Fibroblast of skin of right biceps (primary cell): ENCODE results near the gene CSRNP2.
"Not testable (repeated sequence)": the region's sequence is repeated elsewhere in the genome, so short reads cannot be mapped to it uniquely, and the experiment has no call there.

Experiments used
- DNase-seq: peaks from one replicate; pipeline ENCODE4 v3.0.0-alpha.2; 2013

Gene CSRNP2

GRCh38 chr12:51083126-51083833, at the start of gene CSRNP2:
TSS of gene CSRNP2 (minus strand) at chr12:51083596. CDS start at chr12:51076561, 7,035 bp downstream.
- DNase-seq = peak; percentile 96

DNA sequence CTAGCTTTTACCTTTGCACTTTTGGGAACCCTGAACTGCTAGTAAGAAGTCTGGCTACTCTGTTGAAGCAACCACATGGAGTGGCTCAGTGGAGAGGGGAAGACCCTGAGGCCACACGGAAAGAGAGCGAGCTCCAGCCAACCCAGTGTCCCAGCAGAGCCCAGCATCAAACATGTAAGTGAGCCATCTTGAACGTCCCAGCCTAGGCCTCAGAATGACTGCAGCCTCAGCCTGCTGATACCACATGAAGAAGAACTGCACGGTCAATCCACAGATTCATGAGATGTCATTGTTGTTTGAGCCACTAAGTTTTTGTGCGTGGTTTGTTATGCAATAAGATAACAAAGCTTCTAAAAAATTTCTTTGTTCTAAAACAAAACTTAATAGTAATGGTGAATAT, 49.3 kb upstream of the CSRNP2 start:
- DNase-seq = no peak

DNA sequence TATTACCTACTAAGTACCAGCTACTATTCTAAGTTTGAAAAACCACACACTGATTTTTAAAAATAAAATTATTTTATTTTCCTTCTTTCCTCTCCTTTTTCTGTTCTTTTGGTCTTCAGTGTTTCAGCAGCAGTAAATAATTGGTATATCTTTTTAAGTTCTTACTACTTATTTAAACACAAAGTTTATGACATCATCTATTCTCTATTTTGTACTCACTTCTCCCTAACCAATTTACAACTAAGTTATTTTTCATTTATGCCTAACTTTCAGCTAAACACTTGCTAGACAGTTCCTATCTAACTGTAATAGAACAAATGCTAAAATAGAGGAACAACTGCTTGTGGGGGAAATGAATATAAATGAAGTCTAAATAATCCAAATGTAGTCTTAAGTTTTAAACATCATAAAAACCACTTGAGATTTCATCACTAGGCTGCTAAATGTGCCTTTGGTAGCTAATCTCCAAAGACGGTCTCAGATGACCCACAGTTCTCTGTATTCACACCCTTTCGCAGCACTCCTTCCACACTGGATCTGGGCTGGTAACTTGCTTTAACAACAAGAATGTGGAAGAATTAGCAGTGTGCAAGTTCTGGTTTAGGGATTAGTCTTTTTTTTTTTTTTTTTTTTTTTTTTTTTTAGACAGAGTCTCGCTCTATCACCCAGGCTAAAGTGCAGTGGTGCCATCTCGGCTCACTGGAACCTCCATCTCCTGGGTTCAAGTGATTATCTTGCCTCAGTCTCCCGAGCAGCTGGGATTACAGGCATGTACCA, 48.5 kb upstream of the CSRNP2 start:
- DNase-seq = no peak

- no peak for DNase-seq
Measured at GRCh38 chr12:51128919-51129318, 45.5 kb upstream of the CSRNP2 start.

DNA sequence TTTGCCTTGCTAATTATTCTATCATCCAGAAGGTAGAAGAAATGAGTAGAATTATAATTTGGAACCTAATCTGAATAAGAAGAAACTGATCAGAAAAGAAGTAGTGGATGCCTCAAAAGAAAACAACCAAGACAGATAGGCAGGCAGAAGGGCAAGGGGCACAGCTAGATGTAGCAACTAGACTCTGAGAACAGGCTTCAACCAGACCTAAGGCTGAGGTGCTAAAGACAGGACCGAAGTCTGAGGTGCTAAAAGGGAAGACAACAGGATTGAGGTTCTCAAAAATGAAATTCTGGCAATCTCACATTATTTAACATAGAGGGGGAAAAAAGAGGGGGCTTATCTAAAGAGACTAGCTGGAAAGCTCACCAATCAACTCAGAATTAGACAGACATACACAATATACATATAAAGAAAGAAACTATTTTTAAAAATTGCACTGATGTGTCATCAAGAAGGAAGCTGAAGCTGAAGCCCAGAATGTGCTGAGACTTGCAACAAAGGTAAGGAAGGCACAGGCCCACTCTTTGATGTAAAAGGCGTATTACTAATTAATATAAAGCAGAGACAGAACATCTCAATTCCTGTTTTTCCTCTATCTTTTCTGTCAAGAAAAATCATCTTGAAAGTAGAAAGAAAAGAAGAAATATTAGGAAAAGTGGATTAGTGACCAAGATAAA, 43.8 kb upstream of the CSRNP2 start:
- DNase-seq = peak; percentile 26

GRCh38 chr12:51126297-51126696, 42.9 kb upstream of the CSRNP2 start:
- DNase-seq = no peak

DNA sequence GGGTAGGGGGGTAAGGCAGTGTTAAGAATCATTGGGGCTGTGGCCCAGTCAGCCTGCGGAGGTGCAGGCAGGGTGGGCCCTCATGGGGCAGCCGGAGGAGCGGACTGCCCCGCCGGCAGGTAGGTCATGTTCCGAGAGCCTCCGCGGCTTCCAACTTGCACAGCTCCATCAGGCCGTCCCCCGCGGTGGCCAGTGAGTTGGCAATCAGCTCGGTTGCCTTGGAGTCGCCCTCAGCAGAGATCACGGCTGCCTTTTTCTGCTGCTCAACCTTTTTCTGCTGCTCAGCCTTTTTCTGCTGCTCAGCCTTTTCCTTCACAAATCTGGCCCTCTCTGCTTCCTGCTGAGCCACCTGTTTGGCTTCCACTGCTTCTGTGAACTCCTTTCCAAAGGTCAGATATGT, 41.1 kb upstream of the CSRNP2 start:
- DNase-seq = no peak

DNA sequence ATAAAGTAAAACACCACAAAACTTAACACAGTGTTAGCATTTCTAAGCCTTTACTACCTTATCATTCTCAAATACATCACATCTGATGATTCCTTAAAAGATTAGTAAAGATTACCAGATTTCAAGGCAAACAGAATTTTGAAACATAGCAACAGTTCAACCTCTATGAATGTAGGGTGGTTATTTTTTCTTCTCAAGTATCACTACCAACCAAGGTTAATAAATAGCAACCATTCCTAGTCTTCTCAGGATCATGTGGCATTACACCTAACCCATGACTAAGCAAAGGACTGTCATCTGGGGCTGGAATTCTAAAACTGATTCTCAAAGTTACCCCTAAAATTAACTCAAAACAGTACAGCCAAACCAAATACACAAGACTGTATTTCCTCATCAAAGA, 39.4 kb upstream of the CSRNP2 start:
- DNase-seq = no peak

- peak; percentile 83 for DNase-seq
Measured at GRCh38 chr12:51118706-51119105, 35.3 kb upstream of the CSRNP2 start.

- DNase-seq = no peak
Measured at GRCh38 chr12:51115533-51115932, 32.1 kb upstream of the CSRNP2 start.

- no peak for DNase-seq
Measured at GRCh38 chr12:51108136-51108535, 24.7 kb upstream of the CSRNP2 start.

DNA sequence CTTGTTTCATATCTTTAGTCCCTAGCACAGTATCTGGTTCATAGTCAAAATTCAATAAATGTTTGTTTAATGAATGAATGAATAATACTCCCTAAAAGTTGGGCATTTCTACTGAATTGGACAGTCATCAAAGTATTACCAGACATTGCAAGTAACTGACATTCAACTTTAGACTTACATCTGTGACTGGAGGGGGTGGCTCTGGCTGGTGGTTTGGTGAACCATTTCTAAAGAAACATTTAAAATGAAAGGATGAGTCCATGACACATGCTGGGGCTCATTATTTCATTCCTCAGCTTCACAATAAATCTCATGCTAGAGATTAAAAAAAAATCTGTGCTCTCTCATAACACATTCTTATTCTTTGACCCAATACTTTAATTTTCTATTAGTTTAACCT, 20.6 kb upstream of the CSRNP2 start:
- DNase-seq = no peak

DNA sequence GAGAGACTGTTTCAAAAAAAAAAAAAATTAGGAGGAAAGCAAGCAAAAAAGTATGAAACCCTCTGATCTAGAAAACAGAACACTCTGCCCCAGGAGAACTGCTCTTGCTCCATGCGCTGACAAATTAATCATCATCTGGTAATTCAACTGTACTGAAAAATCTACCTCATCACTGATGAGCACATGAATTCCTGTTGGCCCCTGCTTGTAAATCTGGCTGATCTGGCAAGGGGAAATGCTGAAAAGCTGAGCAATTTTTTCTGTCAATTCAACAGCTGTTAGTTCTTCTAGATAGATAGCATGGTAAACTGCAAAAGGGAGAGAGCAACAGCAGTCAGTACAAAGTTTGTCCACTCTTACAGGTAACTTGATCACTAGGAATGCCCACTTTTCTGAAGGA, 15.2 kb upstream of the CSRNP2 start:
- DNase-seq = no peak

DNA sequence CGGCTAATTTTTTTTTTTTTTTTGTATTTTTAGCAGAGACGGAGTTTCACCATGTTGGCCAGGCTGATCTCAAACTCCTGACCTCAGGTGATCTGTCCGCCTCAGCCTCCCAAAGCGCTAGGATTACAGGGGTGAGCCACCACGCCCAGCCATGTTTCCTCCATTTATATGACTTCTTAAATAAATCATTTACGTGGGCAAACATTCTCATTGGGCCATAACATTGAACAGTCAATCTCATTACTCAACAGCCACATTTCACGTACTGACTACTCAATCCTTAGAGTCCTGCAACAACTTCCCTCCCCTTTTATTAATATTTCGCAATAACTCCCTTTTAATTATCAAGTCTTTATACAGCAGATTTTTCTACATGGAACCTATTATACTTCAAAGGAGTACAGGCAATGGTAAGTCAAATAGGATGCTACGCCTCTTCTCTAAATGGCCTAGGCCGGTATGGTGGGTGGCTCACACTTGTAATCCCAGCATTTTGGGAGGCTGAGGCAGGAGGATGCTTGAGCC, 7.4 kb upstream of the CSRNP2 start:
- no peak for DNase-seq

- no peak for DNase-seq
Measured at GRCh38 chr12:51087818-51088217, 4.4 kb upstream of the CSRNP2 start.

DNA sequence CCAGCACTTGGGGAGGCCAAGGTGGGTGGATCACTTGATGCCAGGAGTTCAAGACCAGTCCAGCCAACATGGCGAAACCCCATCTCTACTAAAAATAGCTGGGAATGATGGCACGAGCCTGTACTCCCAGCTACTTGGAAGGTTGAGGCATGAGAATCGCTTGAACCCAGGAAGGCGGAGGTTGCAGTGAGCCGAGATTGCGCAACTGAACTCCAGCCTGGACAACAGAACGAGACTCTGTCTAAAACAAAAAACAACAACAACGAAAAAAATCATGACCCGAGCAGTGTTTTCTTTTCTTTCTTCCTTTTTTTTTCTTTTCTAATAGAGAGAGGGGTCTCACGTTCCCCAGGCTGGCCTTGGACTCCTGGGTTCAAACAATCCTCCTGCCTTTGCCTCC, 3.5 kb upstream of the CSRNP2 start:
- DNase-seq = no peak

DNA sequence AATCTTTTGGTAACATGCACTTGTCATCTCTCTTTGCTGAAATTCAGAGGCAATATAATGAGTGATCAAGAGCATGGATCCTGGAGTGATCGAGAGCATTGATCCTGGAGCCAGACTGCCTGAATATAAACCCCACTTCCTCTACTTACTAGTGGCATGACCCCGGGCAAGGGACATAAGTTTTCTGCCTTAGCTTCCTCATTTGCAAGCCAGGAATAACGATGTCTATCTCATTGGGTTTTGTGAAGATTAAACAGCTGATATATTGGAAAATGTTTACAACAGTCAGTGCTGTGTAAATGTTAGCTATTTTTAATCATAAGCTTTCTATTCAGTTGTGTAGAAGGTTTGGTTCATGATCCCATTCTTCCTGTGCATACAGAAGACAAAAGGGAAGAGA, 2.4 kb upstream of the CSRNP2 start:
- no peak for DNase-seq

GRCh38 chr12:51082561-51083125, 753 bp downstream of the CSRNP2 start:
- DNase-seq = peak; percentile 46

DNA sequence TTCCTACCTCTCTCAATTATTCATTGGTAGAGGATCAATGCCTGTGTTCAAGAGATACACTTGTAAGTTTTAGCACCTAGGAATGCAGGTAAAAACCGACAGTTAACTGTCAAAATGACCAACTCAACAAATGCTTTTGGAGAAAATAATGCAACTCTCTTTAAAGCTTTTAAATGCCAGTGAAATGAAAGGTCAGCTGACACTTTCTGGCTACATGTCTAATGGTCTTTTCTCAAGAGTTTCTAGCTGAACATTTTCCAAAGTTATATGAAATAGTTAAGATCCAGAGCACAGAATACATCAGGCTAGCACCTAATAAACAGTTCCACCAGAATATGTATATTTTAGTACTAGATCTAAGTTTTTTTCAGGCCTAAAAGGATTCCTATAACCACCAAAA, 2.0 kb downstream of the CSRNP2 start:
- no peak for DNase-seq

- no peak for DNase-seq
Measured at GRCh38 chr12:51080136-51080535, 3.3 kb downstream of the CSRNP2 start.

GRCh38 chr12:51078866-51079265, 4.5 kb downstream of the CSRNP2 start:
- not testable (repeated sequence) for DNase-seq

GRCh38 chr12:51078346-51078745, 5.0 kb downstream of the CSRNP2 start:
- not testable (repeated sequence) for DNase-seq

- peak; percentile 27 for DNase-seq
Measured at GRCh38 chr12:51077930-51078329, 5.5 kb downstream of the CSRNP2 start.
